Measurements from ENCODE around the gene SLC39A11.
"Not testable (repeated sequence)": the region's sequence is repeated elsewhere in the genome, so short reads cannot be mapped to it uniquely, and the experiment has no call there.

Gene SLC39A11

GRCh38 chr17:72788950-72789585 is 303.4 kb downstream of the SLC39A11 start:
- H3K4me3 ChIP-seq = no peak overlapping the region
- TF ChIP-seq CTCF (IDR thresholded peaks at IDR 0.05) = no peak
- no peak for DNase-seq (ENCODE audit: low spot score)
- no peak overlapping the region for H3K27ac ChIP-seq

DNA sequence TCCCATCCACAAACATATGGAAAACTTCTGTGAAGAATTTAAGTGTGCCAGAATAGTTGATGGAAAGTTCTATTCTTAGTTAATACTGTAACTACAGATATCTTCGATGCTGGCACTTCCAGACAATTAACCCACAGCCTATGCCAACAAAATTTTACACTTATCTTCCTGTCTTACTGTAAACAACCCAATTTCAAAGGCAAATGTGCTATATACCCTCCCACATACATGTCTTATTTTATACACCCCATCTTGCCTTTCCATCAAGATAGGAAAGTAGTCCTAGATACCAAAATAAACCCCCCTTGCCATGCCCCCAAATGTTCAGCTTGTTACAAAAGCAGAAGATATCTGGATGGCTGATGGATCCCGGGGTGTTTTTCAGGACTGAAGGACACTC is 306.3 kb downstream of the SLC39A11 start:
- TF ChIP-seq CTCF (IDR thresholded peaks at IDR 0.05) = no peak
- no peak for DNase-seq (ENCODE audit: low spot score)
- H3K4me3 ChIP-seq = no peak overlapping the region
- H3K27ac ChIP-seq = no peak overlapping the region

GRCh38 chr17:72782985-72783701 is 309.3 kb downstream of the SLC39A11 start:
- Histone ChIP-seq H3K27ac (no peak overlapping the region), H3K4me3 (no peak overlapping the region)
- DNase-seq (ENCODE audit: low spot score) = no peak
- TF ChIP-seq CTCF (IDR thresholded peaks at IDR 0.05) = no peak

GRCh38 chr17:72782437-72782836 is 310.1 kb downstream of the SLC39A11 start:
- H3K4me3 ChIP-seq, H3K27ac ChIP-seq: not testable (repeated sequence)

DNA sequence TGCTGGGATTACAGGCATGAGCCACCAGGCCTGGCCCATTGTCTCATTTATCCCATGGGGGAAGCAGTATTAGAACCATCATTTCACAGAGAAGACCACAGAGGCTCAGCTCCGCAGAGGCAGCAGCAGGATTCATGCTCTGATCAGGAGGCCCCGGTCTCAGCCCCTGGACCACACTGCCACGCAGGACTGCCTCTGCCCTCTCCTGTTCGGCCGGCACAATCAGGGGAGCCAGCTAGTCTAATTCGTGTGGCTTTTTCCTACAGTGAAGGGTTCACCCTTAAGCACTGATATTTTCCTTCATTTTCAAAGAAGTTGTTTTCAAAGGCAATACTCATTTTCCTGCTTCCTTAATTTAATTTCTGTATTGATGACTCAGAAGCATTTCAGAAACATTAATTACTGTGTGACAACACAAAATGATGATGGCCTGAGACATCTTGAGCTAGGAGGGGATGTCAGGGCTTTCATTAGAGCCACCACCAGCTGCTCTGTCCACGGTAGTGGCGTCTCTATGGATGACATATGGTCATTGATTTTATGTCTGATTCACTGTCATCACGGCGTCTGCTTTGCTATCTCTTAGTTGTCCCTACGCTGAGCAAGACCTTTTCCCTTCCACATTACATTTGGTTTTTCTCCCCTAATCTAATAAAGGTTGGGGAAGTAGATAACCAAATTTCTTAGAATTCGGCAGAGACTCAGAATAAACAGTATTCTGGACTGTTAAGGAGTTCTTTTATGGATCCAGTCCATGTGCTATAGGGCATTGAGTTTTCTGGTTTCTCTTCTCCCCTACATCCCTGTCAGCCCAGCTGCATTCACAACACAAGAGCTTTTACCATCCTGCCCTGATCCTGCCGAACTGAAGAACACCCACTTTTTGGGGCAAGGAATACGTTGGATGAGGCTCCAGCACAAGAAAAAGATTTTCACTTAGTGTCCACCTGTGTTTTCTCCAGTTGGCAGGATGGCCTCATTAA is 314.0 kb downstream of the SLC39A11 start:
- no peak overlapping the region for H3K27ac ChIP-seq
- no peak for TF ChIP-seq CTCF (IDR thresholded peaks at IDR 0.05)
- DNase-seq (ENCODE audit: low spot score) = no peak
- no peak overlapping the region for H3K4me3 ChIP-seq

More at GRCh38 chr17:72782437-72782836, 310.1 kb downstream of the SLC39A11 start:
- DNase-seq (ENCODE audit: low spot score) = not testable (repeated sequence)

- DNase-seq (ENCODE audit: low spot score) = no peak
- TF ChIP-seq CTCF (IDR thresholded peaks at IDR 0.05) = no peak
- H3K4me3 ChIP-seq = no peak overlapping the region
- H3K27ac ChIP-seq = no peak overlapping the region
Measured at GRCh38 chr17:72775919-72776318, 316.6 kb downstream of the SLC39A11 start.

- H3K27ac ChIP-seq = no peak overlapping the region
- no peak overlapping the region for H3K4me3 ChIP-seq
- DNase-seq (ENCODE audit: low spot score) = no peak
- TF ChIP-seq CTCF (IDR thresholded peaks at IDR 0.05) = no peak
Measured at GRCh38 chr17:72775237-72775636, 317.3 kb downstream of the SLC39A11 start.

Measured in coronary artery (tissue), 2 donors.